Endothelial cell of umbilical vein (primary cell): Measurements from ENCODE around the gene TSPAN14. TPM values are rescaled to one million over a fixed set of nuclear protein-coding genes. Genes with fewer than 3 reads are reported as not detected.

Experiments used
- BruUV-seq: library from RNA; stranded (reverse); fragments of 400-500 nt; replicated peaks from 2 replicates; lab custom pipeline; 2021; lab: Mats Ljungman, UMichigan
- CTCF ChIA-PET: fragments of 300-600, 350-600 bp; sonication (Branson Sonifier 250); formaldehyde crosslinking; loops from one replicate; lab custom pipeline; 2021; ENCODE audit warnings: antibody characterized with exemption, inconsistent platforms; lab: Charles Lee
- POLR2A ChIA-PET: fragments of 300-600, 350-600 bp; sonication (Branson Sonifier 250); formaldehyde crosslinking; loops from one replicate; lab custom pipeline; 2021; ENCODE audit warnings: antibody characterized with exemption, inconsistent platforms; lab: Charles Lee
- DNase-seq: peaks from one replicate; pipeline ENCODE4 v3.0.0-alpha.2; 2011; ENCODE audit warnings: low read depth, low spot score
- FAIRE-seq: peaks from 2 replicates; lab custom pipeline; 2011; peaks lifted over from hg19 to GRCh38; lab: Jason Lieb, UNC
- H2AFZ ChIP-seq: 2 replicates; pipeline ENCODE4 v1.6.0; 2012; ENCODE audit warnings: low read depth, low read length, control low read depth, inconsistent platforms
- H3K27ac ChIP-seq: 2 replicates; pipeline ENCODE4 v1.5.1; 2011; ENCODE audit warnings: low read depth, mild to moderate bottlenecking, control low read depth, low read length, moderate library complexity; ENCODE audit not compliant: insufficient read depth
- H3K27me3 ChIP-seq, 2 experiments: 2 replicates each; pipeline versions ENCODE4 v1.6.0 to v1.6.1; 2011; ENCODE audit warnings: low read length in 2 of 2, mixed read lengths in 1 of 2; ENCODE audit not compliant: control insufficient read depth in 2 of 2, insufficient read depth in 2 of 2
- H3K36me3 ChIP-seq, 2 experiments: 2 replicates in 1 of 2; 3 replicates in 1 of 2; pipeline ENCODE4 v1.5.1; 2011; ENCODE audit warnings: low read length in 2 of 2, mild to moderate bottlenecking in 1 of 2, moderate library complexity in 1 of 2; ENCODE audit not compliant: control insufficient read depth in 2 of 2, insufficient read depth in 2 of 2; ENCODE audit errors: extremely low read depth in 1 of 2
- H3K4me1 ChIP-seq: 3 replicates; pipeline ENCODE4 v1.5.1; 2011; ENCODE audit warnings: mild to moderate bottlenecking, low read length; ENCODE audit not compliant: control insufficient read depth, insufficient read depth; ENCODE audit errors: extremely low read depth
- H3K4me2 ChIP-seq: 2 replicates; pipeline ENCODE4 v1.6.1; 2011; ENCODE audit warnings: low read length, control low read depth, mixed read lengths; ENCODE audit not compliant: insufficient read depth
- H3K4me3 ChIP-seq, 3 experiments: fragments of 200-600 bp in 1 of 3; sonication (generic), shearing (Covaris generic) in 1 of 3; replicated peaks in 1 of 3; 2 replicates each; pipeline ENCODE4 v1.5.1; 2011 to 2016; ENCODE audit warnings: control low read depth in 3 of 3, low read length in 3 of 3, mild to moderate bottlenecking in 2 of 3, inconsistent platforms in 1 of 3, low read depth in 1 of 3, moderate library complexity in 1 of 3; ENCODE audit not compliant: insufficient read depth in 1 of 3
- H3K79me2 ChIP-seq: 2 replicates; pipeline ENCODE4 v1.6.0; 2012; ENCODE audit warnings: low read length, inconsistent platforms; ENCODE audit not compliant: control insufficient read depth, insufficient read depth
- H3K9ac ChIP-seq: replicated peaks from 2 replicates; pipeline ENCODE3; 2011; ENCODE audit warnings: low read length, control low read depth; ENCODE audit not compliant: insufficient read depth; ENCODE audit errors: extremely low read depth
- H3K9me1 ChIP-seq: replicated peaks from 3 replicates; pipeline ENCODE4 v1.6.0; 2011; ENCODE audit warnings: mild to moderate bottlenecking, low read length; ENCODE audit not compliant: control insufficient read depth, insufficient read depth; ENCODE audit errors: extremely low read depth
- H3K9me3 ChIP-seq: replicated peaks from 2 replicates; pipeline ENCODE4 v1.5.1; 2012; ENCODE audit warnings: low read length, inconsistent platforms; ENCODE audit not compliant: control insufficient read depth, insufficient read depth
- H4K20me1 ChIP-seq: replicated peaks from 2 replicates; pipeline ENCODE3; 2011; ENCODE audit warnings: mild to moderate bottlenecking, low read length; ENCODE audit not compliant: control insufficient read depth, insufficient read depth; ENCODE audit errors: extremely low read depth
- EZH2 ChIP-seq: IDR thresholded peaks from 2 replicates; pipeline ENCODE4 v1.6.1; 2012; ENCODE audit warnings: borderline replicate concordance, low read depth, mild to moderate bottlenecking, moderate library complexity, low read length, inconsistent platforms; ENCODE audit not compliant: severe bottlenecking
- FOS ChIP-seq: IDR thresholded peaks from 2 replicates; pipeline ENCODE4 v1.6.1; 2011; ENCODE audit warnings: mild to moderate bottlenecking, low read length, moderate library complexity, borderline replicate concordance; ENCODE audit not compliant: insufficient read depth
- GATA2 ChIP-seq: IDR thresholded peaks from 2 replicates; pipeline ENCODE4 v1.7.0; 2011; ENCODE audit warnings: low read depth, mild to moderate bottlenecking, moderate library complexity, mixed read lengths, low read length; ENCODE audit not compliant: insufficient read length, insufficient read depth
- MYC ChIP-seq: IDR thresholded peaks from one replicate; pipeline ENCODE4 v1.6.1; 2011; ENCODE audit warnings: mild to moderate bottlenecking, low read depth, low read length
- POLR2A ChIP-seq: IDR thresholded peaks from 2 replicates; pipeline ENCODE4 v1.6.1; 2012; ENCODE audit warnings: low read depth, mild to moderate bottlenecking, control low read depth, low read length
- POLR2AphosphoS5 ChIP-seq: IDR thresholded peaks from 2 replicates; pipeline ENCODE4 v1.6.1; 2012; ENCODE audit warnings: low read depth, mild to moderate bottlenecking, control low read depth, low read length, moderate library complexity; ENCODE audit not compliant: insufficient read depth
- dilution Hi-C: fragments of 300-500 bp; cut with MboI; formaldehyde crosslinking; loops from one replicate; pipeline ENCODE4 v1.15.0; 2019; ENCODE audit warnings: low sequenced_read_pairs; ENCODE audit not compliant: extremely low pct_ligation_motif_present
- intact Hi-C: fragments of 100-400 bp; cut with micrococcal nuclease; formaldehyde crosslinking; loops from one replicate; pipeline ENCODE4 v1.10.0; 2022
- polyA plus RNA-seq, 4 experiments: library from polyadenylated mRNA; depleted of rRNA in 3 of 4; stranded (reverse) in 3 of 4; unstranded in 1 of 4; fragments of >200 nt; gene quantifications; 2 replicates each; pipeline versions ENCODE4 v1.2.1 to v1.2.3, GENCODE V29; 2011 to 2012; ENCODE audit warnings: missing spikeins in 1 of 4
- total RNA-seq: library from RNA; stranded (reverse); gene quantifications from 2 replicates; pipeline ENCODE4 v1.2.3, GENCODE V29; 2021
- TF ChIP-seq, protein P1 (sequence below): IDR thresholded peaks from 2 replicates; pipeline ENCODE4 v1.6.1; 2011; ENCODE audit not compliant: insufficient read depth, insufficient read length
- TF ChIP-seq, protein P2 (sequence below), 2 donors: IDR thresholded peaks; 1 replicate in 1 of 2; 2 replicates in 1 of 2; pipeline ENCODE4 v1.5.1; 2011; ENCODE audit warnings: low read length in 2 of 2, mild to moderate bottlenecking in 2 of 2, moderate library complexity in 2 of 2, control low read depth in 1 of 2, inconsistent platforms in 1 of 2, low read depth in 1 of 2; ENCODE audit not compliant: insufficient read depth in 1 of 2; ENCODE audit errors: extremely low read depth in 1 of 2

TSPAN14 gene
- total and polyA plus RNA-seq, 2 donors (not counting 3 experiments of a cell fraction or from before 2014, with no cell fraction given) = 210 to 242 TPM

DNA sequence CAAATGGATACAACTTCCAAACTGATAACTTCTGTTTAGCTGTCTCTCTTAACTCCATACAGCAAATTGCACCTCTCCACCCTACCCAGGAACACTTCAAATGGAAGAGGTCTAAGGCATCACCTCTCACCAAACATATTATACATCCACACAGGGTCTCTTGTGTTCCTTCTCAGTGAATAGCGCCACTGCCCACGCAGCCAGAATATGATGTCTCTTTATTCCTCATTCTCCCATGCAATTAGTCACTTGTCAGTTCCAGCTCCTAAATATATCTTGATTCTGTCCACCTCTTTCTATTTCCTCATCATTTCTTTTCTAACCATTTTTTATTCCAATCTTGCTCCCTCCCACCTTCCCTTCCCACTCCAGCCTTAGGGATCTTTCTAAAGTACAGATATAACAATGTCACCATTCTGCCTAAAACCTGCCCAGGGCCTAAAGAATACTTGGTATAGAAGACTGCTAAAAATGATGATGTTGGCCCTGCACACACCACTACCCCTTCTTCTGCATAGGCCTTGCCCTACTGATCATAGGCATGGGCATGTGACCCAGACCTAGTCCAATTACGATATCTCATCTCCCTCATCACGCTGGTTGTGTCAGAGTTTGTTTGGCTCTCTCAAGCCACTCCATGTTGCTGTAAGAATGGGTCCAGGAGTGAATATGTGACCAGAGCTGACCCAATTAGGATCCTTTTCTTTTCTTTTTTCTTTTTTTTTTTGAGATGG lies 5.7 kb upstream of the TSPAN14 start:
- Histone ChIP-seq H2AFZ (no peak overlapping the region), H3K27ac (no peak overlapping the region), H3K9me3 (no peaks in the 10 kb centered on the region), H3K9ac (no peak overlapping the region), H3K79me2 (peaks cover 5% of the 10 kb centered on the region), H3K27me3 (no peaks in the 10 kb centered on the region), H3K4me3 (no peak overlapping the region), H3K4me1 (peaks cover 20% of the 10 kb centered on the region), H3K36me3 (no peaks in the 10 kb centered on the region), H3K9me1 (no peaks in the 10 kb centered on the region), H4K20me1 (no peaks in the 10 kb centered on the region), H3K4me2 (no peak overlapping the region)
- DNase-seq (no peak), FAIRE-seq (no peak)
- dilution Hi-C loops = no loop called here
- BruUV-seq = no TSS peak
- intact Hi-C loops = no loop called here
- TF ChIP-seq, protein P1, sequence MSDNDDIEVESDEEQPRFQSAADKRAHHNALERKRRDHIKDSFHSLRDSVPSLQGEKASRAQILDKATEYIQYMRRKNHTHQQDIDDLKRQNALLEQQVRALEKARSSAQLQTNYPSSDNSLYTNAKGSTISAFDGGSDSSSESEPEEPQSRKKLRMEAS = no peak
- no peak for TF ChIP-seq POLR2A
- no peak for TF ChIP-seq MYC
- TF ChIP-seq POLR2AphosphoS5 = no peak
- CTCF ChIA-PET = interaction anchor here (0.7 to 37.4 kb wide), 4 partner anchors 12 to 476 kb away, joined by 3 to 1118 read pairs (median 4); no protein-coding TSS in a partner anchor
- POLR2A ChIA-PET = no interaction called here

DNA sequence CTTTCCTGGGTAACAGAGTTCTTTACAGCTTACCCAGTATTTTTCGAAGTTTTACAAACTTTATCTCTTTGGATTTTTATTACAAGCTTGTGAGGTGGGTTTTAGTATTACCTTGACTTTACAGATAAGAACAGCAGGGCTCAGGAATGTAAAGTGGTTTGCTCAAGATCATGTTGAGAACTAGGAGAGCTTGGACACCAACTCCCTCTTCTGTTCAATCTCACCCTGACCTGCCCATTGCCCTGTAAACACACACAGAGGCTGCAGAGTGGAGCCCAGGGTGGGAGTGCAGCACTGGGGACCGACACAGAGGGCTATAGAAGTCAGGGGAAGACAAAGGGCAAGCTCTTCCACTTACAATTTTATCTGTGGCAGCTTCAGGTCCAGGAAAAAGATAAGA lies 4.6 kb upstream of the TSPAN14 start:
- intact Hi-C loops (no loop called here), dilution Hi-C loops (no loop called here)
- ChIA-PET CTCF (interaction anchor here (1.0 to 37.4 kb wide), 5 partner anchors 42 to 475 kb away, joined by 3 to 1118 read pairs (median 3); partner anchors contain the start of gene PRXL2A), POLR2A (no interaction called here)
- H3K79me2 ChIP-seq = peaks cover 10% of the 10 kb centered on the region
- TF ChIP-seq POLR2AphosphoS5 = no peak
- no peak for TF ChIP-seq EZH2
- TF ChIP-seq, protein P2, sequence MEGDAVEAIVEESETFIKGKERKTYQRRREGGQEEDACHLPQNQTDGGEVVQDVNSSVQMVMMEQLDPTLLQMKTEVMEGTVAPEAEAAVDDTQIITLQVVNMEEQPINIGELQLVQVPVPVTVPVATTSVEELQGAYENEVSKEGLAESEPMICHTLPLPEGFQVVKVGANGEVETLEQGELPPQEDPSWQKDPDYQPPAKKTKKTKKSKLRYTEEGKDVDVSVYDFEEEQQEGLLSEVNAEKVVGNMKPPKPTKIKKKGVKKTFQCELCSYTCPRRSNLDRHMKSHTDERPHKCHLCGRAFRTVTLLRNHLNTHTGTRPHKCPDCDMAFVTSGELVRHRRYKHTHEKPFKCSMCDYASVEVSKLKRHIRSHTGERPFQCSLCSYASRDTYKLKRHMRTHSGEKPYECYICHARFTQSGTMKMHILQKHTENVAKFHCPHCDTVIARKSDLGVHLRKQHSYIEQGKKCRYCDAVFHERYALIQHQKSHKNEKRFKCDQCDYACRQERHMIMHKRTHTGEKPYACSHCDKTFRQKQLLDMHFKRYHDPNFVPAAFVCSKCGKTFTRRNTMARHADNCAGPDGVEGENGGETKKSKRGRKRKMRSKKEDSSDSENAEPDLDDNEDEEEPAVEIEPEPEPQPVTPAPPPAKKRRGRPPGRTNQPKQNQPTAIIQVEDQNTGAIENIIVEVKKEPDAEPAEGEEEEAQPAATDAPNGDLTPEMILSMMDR (IDR thresholded peaks at IDR 0.05; ENCODE audit: extremely low read depth in 1 of 2, insufficient read depth in 1 of 2, low read depth in 1 of 2, low read length in 2 of 2) = no peak
- TF ChIP-seq FOS = no peak
- no peak for TF ChIP-seq GATA2
- TF ChIP-seq MYC = no peak
- H3K36me3 ChIP-seq = no peaks in the 10 kb centered on the region
- no peak overlapping the region for H3K4me3 ChIP-seq
- DNase-seq (no peak), FAIRE-seq (no peak)
- no peaks in the 10 kb centered on the region for H3K9me3 ChIP-seq
- H3K4me2 ChIP-seq = no peak overlapping the region
- no peaks in the 10 kb centered on the region for H4K20me1 ChIP-seq
- H3K9me1 ChIP-seq = no peaks in the 10 kb centered on the region
- H2AFZ ChIP-seq = no peak overlapping the region
- H3K27ac ChIP-seq = no peak overlapping the region
- no peaks in the 10 kb centered on the region for H3K27me3 ChIP-seq
- H3K9ac ChIP-seq = no peak overlapping the region
- peaks cover 10% of the 10 kb centered on the region for H3K4me1 ChIP-seq
- BruUV-seq = no TSS peak
